Measurements from ENCODE around the gene KLC3.

Gene KLC3

GRCh38 chr19:45339629-45340028, 921 bp upstream of the KLC3 start:
- no peak for DNase-seq (ENCODE audit: low read depth in 2 of 2)
- no peak overlapping the region for H3K4me3 ChIP-seq (replicated peaks in 1 of 2; ENCODE audit: low read depth in 2 of 2, low read length in 2 of 2)
- no peak for TF ChIP-seq CTCF (IDR thresholded peaks at IDR 0.05; ENCODE audit: low read depth, low read length)

DNA sequence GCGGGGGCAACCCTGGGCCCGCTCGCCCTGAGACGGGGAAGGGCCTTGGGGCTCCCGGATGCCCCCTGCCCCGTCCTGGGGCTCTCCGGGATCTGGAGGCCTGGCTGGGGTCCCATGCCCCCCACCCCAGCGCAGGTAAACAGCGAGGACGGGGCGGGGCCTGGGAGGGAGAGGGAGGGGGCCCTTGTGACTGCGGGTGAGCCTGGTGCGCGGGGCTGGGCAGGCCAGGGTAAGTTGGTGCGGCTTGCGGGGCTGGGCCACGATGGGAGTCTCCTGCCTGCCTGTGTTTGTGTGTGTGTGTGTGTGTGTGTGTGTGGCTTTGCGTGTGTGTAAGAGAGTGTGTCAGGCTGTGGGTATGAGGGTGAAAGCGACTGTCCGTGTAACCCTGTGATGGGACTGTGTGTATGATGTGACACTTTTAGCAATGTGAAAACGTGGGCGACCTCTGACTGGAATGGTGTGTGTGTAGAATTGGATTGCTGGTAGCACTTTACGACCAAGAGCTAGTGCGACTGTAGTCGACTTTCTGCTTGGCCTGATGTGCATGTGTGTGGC, 426 bp downstream of the KLC3 start:
- no peak overlapping the region for H3K4me3 ChIP-seq (replicated peaks in 1 of 2; ENCODE audit: low read depth in 2 of 2, low read length in 2 of 2)
- no peak for TF ChIP-seq CTCF (IDR thresholded peaks at IDR 0.05; ENCODE audit: low read depth, low read length)

GRCh38 chr19:45342911-45343310, 2.4 kb downstream of the KLC3 start:
- no peak for DNase-seq (ENCODE audit: low read depth in 2 of 2)
- TF ChIP-seq CTCF (IDR thresholded peaks at IDR 0.05; ENCODE audit: low read depth, low read length) = no peak
- no peak overlapping the region for H3K4me3 ChIP-seq (replicated peaks in 1 of 2; ENCODE audit: low read depth in 2 of 2, low read length in 2 of 2)

More for the DNA sequence above, 426 bp downstream of the KLC3 start:
- DNase-seq (ENCODE audit: low read depth in 2 of 2) = peak in 1 of 2 donors; percentile 13

DNA sequence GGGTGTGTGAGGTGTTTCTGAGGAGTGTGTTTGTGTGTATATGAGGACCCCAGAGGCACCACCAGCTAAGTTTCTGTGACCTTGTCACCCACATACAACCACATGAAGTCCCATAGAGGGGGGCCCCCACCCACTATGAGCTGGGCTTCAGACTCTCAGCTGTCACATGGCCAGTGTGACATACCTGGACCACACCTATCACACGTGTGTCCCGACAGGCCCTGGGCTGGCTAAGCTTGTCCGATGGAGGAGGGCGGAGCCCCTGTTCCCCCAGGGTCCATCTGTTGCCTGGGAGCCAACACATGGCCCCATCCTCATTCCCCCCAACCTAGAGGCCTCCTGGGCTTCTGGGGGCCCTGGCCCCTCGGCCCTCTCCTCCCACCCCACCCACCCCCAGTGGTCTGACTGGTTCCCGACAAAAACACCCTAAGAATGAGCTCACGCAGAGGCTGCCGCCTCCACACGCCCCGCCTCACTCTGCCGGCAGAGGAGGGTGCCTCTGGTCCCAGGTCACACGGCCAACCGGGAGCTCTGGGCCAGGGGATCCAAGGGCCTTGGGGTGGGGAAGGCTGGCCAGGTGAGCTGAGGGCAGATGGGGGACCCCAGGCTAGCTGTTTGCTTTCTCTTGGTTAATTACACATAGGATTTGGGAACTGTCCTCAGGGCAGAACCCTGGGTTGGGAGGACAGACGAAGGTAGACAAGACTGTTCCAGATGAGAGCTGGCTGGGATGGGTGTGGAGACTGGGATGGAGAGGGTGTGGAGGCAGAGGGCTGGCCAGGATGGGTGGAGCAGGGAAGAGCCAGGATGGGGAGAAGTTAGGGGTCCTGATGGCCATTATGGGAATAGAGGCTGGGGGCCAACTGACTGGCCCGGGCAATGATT, 4.3 kb downstream of the KLC3 start:
- H3K4me3 ChIP-seq (replicated peaks in 1 of 2; ENCODE audit: low read depth in 2 of 2, low read length in 2 of 2) = no peak overlapping the region
- DNase-seq (ENCODE audit: low read depth in 2 of 2) = no peak
- TF ChIP-seq CTCF (IDR thresholded peaks at IDR 0.05; ENCODE audit: low read depth, low read length) = no peak

- no peak for DNase-seq (ENCODE audit: low read depth in 2 of 2)
- no peak for TF ChIP-seq CTCF (IDR thresholded peaks at IDR 0.05; ENCODE audit: low read depth, low read length)
- H3K4me3 ChIP-seq (replicated peaks in 1 of 2; ENCODE audit: low read depth in 2 of 2, low read length in 2 of 2) = no peak overlapping the region
Measured at GRCh38 chr19:45345506-45345860, 4.9 kb downstream of the KLC3 start.

DNA sequence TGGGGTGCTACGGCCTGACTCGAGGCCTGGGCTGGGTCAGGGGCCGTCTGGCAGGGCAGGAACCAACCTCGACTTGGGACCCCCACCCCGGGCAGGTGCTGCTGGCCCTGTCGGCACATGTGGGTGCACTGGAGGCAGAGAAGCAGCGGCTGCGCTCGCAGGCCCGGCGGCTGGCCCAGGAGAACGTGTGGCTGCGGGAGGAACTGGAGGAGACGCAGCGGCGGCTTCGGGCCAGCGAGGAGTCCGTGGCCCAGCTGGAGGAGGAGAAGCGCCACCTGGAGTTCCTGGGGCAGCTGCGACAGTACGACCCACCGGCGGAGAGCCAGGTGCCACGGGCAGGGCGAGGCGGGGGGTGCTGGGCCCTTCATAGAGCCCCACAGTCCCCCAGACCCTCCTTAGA, 5.9 kb downstream of the KLC3 start:
- no peak for TF ChIP-seq CTCF (IDR thresholded peaks at IDR 0.05; ENCODE audit: low read depth, low read length)
- no peak for DNase-seq (ENCODE audit: low read depth in 2 of 2)
- no peak overlapping the region for H3K4me3 ChIP-seq (replicated peaks in 1 of 2; ENCODE audit: low read depth in 2 of 2, low read length in 2 of 2)

All from cardiac fibroblast (primary cell).